Measurements from ENCODE around the gene TNFAIP8L2. TPM values are rescaled to one million over a fixed set of nuclear protein-coding genes. Genes with fewer than 3 reads are reported as not detected.

The TNFAIP8L2 gene
- total RNA-seq, 2 donors from 2014 or later = 0.72 to 1.2 TPM

DNA sequence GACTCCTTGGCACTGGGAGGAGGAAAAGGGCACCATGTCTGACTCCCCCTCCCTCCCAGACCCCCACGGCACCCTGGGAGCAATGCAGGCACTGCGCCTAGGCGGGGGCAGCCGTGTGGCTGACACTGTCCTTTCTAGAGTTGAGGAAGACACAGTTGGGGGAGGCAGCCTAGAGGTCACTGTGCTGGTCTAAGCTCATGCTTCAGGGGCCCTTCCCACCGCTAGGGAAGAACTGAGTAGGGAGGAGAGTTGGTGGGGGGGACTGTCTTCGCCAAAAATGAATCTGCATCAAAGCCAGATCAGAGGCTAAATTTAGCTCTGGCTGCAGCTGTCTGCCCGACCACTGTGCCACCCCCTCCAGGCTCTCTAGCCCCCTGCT is 13.4 kb upstream of the TNFAIP8L2 start:
- H3K27ac ChIP-seq = no peak overlapping the region
- H3K4me3 ChIP-seq = no peak overlapping the region
- no peak overlapping the region for H3K9ac ChIP-seq (ENCODE audit: low read depth in 2 of 2, low read length in 2 of 2)
- TF ChIP-seq, protein P1, sequence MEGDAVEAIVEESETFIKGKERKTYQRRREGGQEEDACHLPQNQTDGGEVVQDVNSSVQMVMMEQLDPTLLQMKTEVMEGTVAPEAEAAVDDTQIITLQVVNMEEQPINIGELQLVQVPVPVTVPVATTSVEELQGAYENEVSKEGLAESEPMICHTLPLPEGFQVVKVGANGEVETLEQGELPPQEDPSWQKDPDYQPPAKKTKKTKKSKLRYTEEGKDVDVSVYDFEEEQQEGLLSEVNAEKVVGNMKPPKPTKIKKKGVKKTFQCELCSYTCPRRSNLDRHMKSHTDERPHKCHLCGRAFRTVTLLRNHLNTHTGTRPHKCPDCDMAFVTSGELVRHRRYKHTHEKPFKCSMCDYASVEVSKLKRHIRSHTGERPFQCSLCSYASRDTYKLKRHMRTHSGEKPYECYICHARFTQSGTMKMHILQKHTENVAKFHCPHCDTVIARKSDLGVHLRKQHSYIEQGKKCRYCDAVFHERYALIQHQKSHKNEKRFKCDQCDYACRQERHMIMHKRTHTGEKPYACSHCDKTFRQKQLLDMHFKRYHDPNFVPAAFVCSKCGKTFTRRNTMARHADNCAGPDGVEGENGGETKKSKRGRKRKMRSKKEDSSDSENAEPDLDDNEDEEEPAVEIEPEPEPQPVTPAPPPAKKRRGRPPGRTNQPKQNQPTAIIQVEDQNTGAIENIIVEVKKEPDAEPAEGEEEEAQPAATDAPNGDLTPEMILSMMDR (IDR thresholded peaks at IDR 0.05) = no peak
- H3K27me3 ChIP-seq = no peaks in the 10 kb centered on the region
- intact Hi-C loops (cut with DNase I) = no loop called here
- no peak for DNase-seq
- H3K36me3 ChIP-seq = no peaks in the 10 kb centered on the region
- H3K9me3 ChIP-seq = no peaks in the 10 kb centered on the region
- no peaks in the 10 kb centered on the region for H3K4me1 ChIP-seq

DNA sequence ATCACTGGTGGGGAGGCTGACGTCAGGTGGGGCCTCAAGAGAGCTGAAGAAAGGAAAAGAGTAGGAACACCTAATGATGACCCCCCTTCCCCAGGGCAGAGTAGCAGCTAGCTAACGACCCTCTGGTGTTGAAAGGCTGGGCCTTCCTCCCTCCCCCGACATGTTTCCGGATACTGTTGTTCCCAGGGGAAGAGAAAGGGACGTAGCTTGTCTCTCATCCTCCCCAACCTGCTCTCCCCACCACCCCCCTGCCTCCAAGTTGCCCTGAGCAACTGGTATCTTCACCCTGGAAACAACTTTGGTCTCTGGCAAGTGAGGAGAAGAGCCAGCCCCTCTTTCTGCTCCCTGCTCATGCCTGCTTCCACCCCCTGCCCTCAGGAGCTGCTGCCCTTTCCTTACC is 12.5 kb upstream of the TNFAIP8L2 start:
- no peak overlapping the region for H3K27ac ChIP-seq
- H3K4me1 ChIP-seq = no peaks in the 10 kb centered on the region
- TF ChIP-seq, protein P1 (IDR thresholded peaks at IDR 0.05) = no peak
- H3K9me3 ChIP-seq = no peaks in the 10 kb centered on the region
- no peaks in the 10 kb centered on the region for H3K27me3 ChIP-seq
- no peak for DNase-seq
- H3K9ac ChIP-seq (ENCODE audit: low read depth in 2 of 2, low read length in 2 of 2) = no peak overlapping the region
- intact Hi-C loops (cut with DNase I) = no loop called here
- no peak overlapping the region for H3K4me3 ChIP-seq
- H3K36me3 ChIP-seq = no peaks in the 10 kb centered on the region

DNA sequence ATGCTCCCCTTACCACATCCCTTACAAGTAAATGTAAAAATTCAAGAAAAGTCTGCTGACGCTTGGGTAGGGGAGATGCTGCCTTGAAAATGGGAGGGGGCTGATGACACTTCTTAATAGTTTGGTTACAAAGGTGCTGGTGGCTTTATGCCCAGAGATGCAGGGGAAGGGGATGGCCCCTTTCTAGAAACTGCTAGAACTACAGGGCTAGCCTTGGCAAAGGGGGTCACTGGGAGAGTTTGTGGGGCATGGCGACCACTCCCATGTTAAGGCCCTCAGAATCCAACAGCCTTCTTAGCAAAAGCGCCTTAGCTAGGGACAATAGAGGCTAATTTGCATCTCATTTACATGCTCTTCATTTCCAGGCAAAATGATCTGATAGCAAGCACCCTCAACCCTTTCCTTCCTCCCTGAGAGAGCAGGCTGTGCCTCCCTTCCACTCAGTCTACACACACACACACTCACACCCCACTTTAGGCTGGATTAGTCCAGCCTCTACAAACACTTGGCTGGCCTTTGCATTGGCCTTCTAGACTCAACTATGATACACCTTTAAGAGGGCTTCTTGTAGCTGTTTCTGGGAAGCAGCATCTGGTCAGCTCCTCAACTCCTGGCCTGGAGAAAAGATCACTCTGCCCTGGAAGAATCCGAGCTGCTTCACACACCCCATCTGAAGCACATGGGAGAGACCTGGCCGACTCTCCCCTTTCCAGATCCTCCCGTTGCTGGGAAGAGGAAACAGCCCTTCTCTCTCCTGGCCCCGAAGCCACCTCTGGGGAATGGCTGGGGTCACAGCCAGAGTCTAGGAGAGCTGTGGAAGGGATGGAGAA is 11.8 kb upstream of the TNFAIP8L2 start:
- H3K9ac ChIP-seq (ENCODE audit: low read depth in 2 of 2, low read length in 2 of 2) = peak overlapping the region in 1 of 2 donors; percentile 81

DNA sequence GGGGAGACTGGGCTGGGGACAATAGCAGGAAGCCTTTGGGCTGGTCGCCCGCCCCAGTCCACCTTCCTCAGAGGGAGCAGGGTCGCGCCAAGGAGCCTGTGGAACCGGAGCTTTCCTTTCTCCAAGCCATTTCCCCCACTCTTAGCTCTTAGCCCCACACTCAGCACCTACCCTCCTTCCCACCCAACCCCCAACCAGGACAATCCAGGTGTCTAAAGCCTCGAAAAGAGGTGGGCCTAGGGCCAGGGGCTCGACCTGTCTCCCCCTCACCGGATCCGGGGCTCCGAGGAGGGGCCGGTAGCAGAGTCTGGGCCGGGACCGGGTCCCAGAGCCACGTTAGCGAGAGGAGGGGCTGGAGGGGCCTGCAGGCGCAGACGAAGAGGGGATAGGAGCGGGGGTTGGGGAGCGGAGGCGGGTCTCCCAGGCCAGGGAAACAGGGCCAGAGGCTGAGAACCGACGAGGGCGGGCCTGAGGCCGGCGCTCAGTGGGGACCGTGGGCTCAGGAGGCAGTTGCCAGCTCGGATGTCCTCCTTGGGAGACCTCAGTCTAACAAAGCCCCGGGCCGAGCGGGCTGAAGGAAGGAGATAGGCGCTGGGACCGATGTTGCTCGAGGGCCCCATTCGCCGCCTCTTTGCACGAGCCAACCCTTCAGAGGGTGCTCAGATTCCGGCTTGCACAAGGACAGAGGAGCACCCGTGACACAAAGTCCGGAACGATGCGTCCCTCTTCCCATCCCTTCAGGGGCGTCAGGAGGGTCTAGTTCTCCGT is 11.0 kb upstream of the TNFAIP8L2 start:
- TF ChIP-seq, protein P1 (IDR thresholded peaks at IDR 0.05) = no peak
- Histone ChIP-seq H3K9ac (ENCODE audit: low read depth in 2 of 2, low read length in 2 of 2) (peak overlapping the region; percentile 39 to 81), H3K4me3 (peak overlapping the region; percentile 80), H3K36me3 (no peaks in the 10 kb centered on the region), H3K4me1 (no peaks in the 10 kb centered on the region), H3K27ac (no peak overlapping the region), H3K27me3 (no peaks in the 10 kb centered on the region), H3K9me3 (no peaks in the 10 kb centered on the region)
- intact Hi-C loops (cut with DNase I) = no loop called here
- DNase-seq = no peak

More for the DNA sequence above, 11.8 kb upstream of the TNFAIP8L2 start:
- TF ChIP-seq, protein P1 (IDR thresholded peaks at IDR 0.05) = no peak
- no peak for DNase-seq
- H3K4me1 ChIP-seq = no peaks in the 10 kb centered on the region
- no peaks in the 10 kb centered on the region for H3K27me3 ChIP-seq
- H3K36me3 ChIP-seq = no peaks in the 10 kb centered on the region
- H3K9me3 ChIP-seq = no peaks in the 10 kb centered on the region
- intact Hi-C loops (cut with DNase I) = no loop called here
- H3K4me3 ChIP-seq = no peak overlapping the region
- no peak overlapping the region for H3K27ac ChIP-seq

DNA sequence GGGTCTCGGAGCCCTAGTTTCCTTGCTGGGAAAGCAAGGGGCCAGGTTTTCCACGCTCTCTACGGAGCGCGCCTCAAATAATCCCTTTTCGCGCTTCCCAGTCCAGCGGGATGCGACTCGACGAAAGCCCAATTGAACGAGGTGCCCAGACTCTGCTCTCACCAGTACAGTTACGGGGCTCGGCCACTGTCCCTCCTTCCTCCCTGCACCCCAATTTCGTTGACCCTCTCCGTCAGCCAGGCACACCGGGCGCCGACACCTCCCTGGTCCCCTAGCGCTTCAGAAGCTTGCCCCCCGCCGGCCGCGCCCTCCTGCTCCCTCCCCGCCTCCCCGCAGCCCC is 10.4 kb upstream of the TNFAIP8L2 start:
- H3K4me3 ChIP-seq = peak overlapping the region; percentile 80
- peak; percentile 35 for DNase-seq
- H3K27me3 ChIP-seq = no peaks in the 10 kb centered on the region
- H3K4me1 ChIP-seq = no peaks in the 10 kb centered on the region
- no peaks in the 10 kb centered on the region for H3K36me3 ChIP-seq
- TF ChIP-seq, protein P1 (IDR thresholded peaks at IDR 0.05) = no peak
- H3K9ac ChIP-seq (ENCODE audit: low read depth in 2 of 2, low read length in 2 of 2) = peak overlapping the region; percentile 20 to 81
- no peak overlapping the region for H3K27ac ChIP-seq
- H3K9me3 ChIP-seq = no peaks in the 10 kb centered on the region
- intact Hi-C loops (cut with DNase I) = no loop called here
